HG02763 (cell line): ENCODE data around the gene KIRREL1.

ENCODE experiments used
- ATAC-seq: cut with Tn5 transposase; IDR thresholded peaks from one replicate; pipeline ENCODE4 v1.9.1; 2021; ENCODE audit warnings: mild to moderate bottlenecking, moderate library complexity; ENCODE audit not compliant: unreplicated experiment

KIRREL1 gene

GRCh38 chr1:158101927-158102326 is 108.5 kb downstream of the KIRREL1 start:
- no peak for ATAC-seq

DNA sequence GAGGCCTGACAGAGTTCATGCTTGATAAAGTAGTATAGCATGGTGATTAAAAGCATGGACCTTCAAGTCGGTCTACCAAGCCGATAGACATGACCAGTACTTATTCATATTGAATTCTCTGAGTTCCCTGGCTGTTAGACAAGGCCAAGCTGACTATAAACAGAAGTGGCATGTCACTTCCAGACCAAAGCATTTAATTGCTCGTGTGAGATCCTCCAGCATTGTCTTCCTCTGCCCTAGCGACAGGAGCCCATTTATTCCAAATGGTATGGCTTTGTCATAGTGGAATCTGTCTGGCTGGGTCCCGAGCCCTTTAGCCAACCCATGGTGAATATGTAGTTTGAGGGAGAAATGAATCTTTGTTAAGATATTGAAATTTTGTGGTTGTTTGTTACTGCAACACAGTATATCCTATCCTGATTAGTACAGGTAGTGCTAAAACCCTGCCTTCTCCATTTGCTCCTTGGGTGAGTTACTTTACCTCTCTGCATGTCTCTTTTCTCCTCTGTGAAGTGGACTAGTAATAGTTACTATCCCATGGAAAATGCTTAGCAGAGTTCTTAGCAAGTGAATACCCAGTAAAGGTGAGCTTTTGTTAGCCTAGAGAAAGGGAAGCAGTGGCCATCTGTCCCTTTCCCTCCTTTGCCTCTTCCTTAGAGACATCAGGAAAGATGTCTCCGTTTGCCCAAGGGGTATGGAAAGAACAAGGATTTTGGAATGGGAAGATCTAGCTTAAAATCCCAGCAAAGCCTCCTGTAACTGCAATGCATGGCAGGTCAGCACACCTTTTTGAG is 109.6 kb downstream of the KIRREL1 start:
- ATAC-seq, result no peak

- no peak for ATAC-seq
Measured at GRCh38 chr1:158103861-158104522, 110.5 kb downstream of the KIRREL1 start.

DNA sequence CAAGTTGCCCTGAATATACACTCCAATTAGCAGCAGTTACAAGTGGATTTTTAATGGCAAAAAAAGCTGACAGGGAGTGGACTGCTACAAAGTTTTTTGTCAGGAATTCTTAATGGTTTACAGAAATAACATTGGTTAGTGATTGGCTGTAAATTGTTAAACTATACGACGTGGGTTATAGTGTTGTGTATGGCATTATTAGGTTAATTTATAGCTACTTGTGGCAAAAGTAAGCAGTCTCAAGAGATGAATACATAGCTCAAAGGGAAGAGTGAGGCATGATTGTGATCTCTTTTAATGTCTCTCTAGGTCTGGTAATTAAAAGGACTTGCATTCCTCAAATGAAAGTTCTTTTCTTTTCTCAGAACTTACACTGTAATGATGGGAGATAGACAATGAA is 111.4 kb downstream of the KIRREL1 start:
- ATAC-seq, result no peak

- no peak for ATAC-seq
Measured at GRCh38 chr1:158105352-158106095, 112.1 kb downstream of the KIRREL1 start.

- ATAC-seq, result no peak
Measured at GRCh38 chr1:158107916-158108315, 114.5 kb downstream of the KIRREL1 start.

GRCh38 chr1:158112994-158113758 is 119.7 kb downstream of the KIRREL1 start:
- no peak for ATAC-seq

DNA sequence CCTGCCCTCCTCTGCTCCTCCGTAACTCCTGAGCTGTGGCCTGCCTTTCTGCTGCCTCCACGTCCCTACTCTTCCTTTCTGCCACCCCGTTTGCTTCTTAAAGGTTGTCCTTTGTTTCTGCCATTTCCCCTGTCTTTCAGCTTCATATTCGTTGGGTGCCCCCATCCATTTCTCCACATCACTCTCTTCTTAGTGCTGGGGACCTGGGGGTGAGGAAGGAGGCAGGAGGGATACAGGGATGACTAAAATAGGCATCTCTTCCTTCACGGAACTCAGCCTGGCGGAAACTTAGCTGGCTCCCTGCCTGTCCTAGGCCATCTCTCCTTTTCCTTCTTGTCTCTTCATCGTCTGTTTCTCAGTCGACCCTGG is 120.3 kb downstream of the KIRREL1 start:
- no peak for ATAC-seq

- ATAC-seq, result peak; percentile 84
Measured at GRCh38 chr1:158115126-158115525, 121.7 kb downstream of the KIRREL1 start.

GRCh38 chr1:158116311-158117167 is 123.1 kb downstream of the KIRREL1 start:
- ATAC-seq, result no peak

- no peak for ATAC-seq
Measured at GRCh38 chr1:158117854-158118704, 124.6 kb downstream of the KIRREL1 start.

DNA sequence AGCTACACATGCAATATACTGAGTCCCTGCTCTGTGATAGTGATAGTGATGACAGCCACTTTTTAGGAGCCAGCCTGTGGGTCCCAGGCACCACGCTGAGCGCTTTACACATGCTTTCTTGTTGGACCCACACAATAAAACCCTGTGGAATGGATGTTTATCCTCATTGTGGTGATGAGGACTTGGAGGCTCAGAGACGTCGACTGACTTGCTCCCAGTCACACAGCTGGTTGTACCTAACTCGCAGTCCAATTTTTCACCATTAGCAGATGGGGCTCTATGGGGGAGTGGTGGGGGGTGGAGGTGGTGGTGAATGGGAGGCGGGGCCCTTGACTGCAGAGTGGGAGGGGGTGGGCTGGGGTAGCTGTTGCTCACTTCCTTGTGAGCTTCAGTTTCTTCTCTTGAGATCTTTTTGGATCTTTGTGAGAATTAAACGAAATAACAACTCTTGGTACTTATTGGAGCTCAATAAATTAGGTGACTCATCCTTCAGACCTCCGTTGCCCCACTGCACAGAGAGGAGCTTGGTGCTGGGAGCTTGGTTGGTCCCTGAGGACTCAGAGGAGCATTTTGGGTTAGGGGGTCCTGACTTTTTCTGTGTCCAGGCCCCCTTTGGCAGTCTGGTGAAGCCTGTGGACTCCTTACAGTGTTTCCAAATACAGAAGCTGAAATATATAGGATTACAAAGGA is 125.4 kb downstream of the KIRREL1 start:
- no peak for ATAC-seq

DNA sequence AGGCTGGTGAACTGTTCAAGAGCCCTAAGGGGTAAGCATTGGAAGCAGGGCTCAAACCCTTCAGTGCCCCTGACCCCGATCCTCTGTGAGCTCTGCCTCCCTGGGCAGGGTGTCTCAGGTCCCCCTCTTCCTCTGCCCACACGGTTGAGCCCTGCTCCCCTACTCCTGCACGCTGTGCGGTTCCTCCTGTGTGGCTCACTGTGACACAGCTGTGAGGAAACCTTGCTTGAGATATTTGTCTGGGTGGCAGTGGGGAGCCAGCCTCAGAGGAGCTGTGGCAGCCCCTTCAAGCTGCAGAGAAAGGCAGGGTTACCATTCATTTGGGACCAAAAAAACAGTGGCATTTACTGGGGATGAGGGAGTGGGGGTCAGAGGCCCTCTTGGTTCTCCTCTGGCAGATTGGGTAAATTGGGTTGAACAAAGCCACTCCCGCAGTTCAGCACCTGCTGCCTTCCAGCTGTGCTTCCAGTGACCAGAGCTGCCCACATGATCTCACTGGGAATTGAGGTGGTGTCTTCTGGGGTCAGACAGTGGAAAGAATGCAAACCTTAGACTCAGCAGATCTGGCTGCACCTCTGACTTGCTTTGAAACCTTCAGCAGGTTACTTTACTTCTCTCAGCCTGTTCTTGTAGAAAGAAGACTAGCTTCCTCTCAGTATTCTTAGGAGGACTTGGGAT is 126.7 kb downstream of the KIRREL1 start:
- no peak for ATAC-seq

DNA sequence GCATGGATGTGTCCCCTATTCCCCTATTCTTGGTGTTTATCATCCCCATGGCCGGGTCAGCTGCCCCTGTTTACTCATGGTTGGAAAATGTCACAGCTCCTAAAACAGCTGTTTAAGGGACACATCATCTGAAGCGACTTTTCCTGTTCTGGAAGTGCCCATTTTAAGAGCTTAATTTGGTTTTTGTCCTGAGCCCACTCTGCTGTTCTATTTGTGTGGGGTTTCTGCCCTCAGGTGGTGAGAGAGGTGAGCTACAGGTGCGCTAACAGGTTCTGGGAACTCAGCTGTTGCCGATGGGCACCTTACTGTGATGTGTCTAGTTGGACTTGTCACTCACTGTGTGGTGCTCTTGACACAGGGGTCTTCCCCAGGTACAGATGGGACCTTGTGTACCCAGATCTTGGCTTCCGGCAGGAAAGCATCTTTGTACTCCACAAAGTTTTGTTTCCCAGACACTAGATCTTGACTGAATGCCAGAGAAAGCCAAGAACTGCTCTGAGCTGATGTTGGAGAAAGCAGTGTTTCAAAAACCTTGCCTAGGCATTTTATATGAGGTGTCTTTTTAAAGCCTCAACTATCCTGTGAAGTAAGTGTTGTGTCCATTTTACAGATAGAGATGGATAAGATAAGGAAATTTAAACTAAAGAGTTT is 128.3 kb downstream of the KIRREL1 start:
- no peak for ATAC-seq

DNA sequence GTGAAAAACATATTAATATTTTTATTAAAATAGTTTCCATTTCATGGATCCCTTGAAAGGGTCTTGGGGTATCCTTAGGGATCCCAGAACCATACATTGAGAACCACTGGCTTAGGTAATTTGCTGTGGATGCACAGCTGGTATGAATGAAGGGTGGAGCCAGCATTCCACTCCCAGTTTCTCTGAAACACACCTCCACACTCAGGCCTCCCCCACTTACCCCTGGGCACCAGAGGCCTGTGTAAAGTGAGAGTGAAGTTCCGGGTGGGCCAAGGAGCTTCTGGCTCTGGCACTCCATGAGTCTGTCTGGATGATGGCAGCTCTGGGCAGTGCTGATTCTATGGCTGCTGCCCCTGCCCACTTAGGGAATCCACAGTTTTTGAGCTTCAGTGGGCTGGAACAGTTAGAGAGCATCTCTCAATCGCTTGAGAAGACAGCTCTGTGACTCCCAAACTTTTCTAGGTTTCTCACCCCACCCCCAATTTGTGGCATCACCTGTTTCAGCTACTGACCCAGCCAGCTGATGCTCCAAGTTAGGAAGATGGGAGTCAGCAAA is 129.5 kb downstream of the KIRREL1 start:
- no peak for ATAC-seq

DNA sequence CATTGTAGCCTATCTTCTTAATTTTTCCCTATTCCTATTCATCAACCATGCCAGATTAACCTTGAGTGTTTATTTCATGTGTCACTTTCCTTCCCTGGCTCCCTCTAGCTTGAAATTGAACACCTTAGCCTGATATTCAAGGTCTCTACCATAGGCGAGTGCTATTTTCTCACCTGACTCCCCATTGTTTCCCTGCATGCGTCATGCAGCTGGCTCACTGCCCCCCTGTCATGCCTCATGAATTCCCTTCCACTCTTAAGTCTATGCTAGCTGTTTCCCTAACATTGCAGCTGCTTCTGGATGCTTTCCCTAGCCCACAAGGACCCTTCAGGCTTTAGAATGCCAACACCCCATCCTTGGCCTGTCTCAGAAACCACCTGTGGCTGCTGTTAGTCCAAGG is 130.6 kb downstream of the KIRREL1 start:
- no peak for ATAC-seq

DNA sequence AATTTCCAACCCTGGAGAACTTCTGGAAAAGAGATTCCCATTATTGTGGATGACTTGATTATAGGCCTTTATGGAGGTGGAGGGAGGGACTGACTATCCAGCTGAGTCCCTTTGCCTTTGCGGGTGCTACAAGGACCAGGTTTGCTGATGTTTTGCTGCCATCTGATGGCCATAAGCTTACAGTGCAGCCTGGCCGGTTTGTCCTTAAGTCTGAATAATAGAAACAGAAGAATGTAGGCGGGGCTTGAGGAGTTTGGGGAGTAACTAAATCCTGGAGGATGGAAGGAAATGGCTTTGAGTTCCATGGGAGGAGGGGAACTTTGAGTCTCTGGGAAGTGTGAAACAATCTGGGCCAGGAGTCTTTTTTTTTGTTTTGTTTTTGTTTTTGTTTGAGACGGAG is 131.6 kb downstream of the KIRREL1 start:
- peak; percentile 72 for ATAC-seq
